ENCODE data around the gene DMAC2L.

DNA sequence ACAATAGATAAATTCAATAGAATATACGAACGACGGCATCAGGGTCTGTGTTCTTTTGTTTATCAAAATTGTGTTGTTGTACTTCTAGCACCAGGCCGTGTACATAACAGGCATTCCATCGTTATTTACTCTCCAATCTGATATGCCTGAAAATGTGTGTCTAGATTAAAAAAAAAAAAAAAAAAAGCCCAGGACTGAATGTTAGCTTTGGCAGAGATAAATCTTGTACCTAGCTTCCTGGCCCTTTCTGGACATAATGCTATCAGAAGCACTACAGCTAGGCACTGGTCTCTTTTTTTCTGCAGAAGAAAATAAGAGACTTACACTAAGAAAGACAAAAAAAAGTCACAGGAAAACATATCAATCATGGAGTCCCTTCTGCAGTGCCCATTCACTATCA, 47.5 kb downstream of the DMAC2L start:
- no peak for TF ChIP-seq POLR2A (IDR thresholded peaks at IDR 0.05)
- TF ChIP-seq CTCF (IDR thresholded peaks at IDR 0.05) = no peak
